ENCODE data around the gene SF3B2. TPM values are rescaled to one million over a fixed set of nuclear protein-coding genes. Genes with fewer than 3 reads are reported as not detected.

SF3B2 gene
- total RNA-seq, 1 experiment from 2014 or later, result 237 TPM

- H4K8ac ChIP-seq (replicated peaks; ENCODE audit: insufficient read length, low read depth, low read length), result no peak overlapping the region
- H3K9ac ChIP-seq (ENCODE audit: extremely low read depth, insufficient read length, low read length), result no peak overlapping the region
- no peak overlapping the region for H3K27ac ChIP-seq (ENCODE audit: insufficient read length, low read depth, low read length)
- peaks cover 2% of the 10 kb centered on the region; the same call in 1 of the 2 replicates for H3K79me2 ChIP-seq (ENCODE audit: insufficient read depth, low read length)
- H3K27ac Mint-ChIP-seq, result peak overlapping the region; percentile 85 to 97 (median 94)
- H3K4ac ChIP-seq (ENCODE audit: low read depth, low read length), result no peak overlapping the region
- peak; percentile 95 for TF ChIP-seq CTCF (conservative IDR thresholded peaks at IDR 0.05)
- no peaks in the 10 kb centered on the region for H4K20me1 ChIP-seq (ENCODE audit: control insufficient read depth, insufficient read depth, insufficient read length)
- H3K18ac ChIP-seq (ENCODE audit: insufficient read length, low read depth, low read length), result no peak overlapping the region
- no peak overlapping the region for H2BK5ac ChIP-seq (ENCODE audit: insufficient read length, low read length)
- no peak overlapping the region for H2AFZ ChIP-seq (ENCODE audit: low read length)
- no peak overlapping the region for H3K4me2 ChIP-seq (ENCODE audit: insufficient read depth, insufficient read length, low read length)
- no peak overlapping the region for H4K5ac ChIP-seq (ENCODE audit: insufficient read length, low read depth, low read length)
- WGBS (ENCODE audit: extremely low coverage, insufficient read length, low lambda C conversion rate), result no CpG with 5 or more reads among the region's 17 CpGs
- peaks cover 43 to 69% (median 56%) of the 10 kb centered on the region in 3 experiments for H3K36me3 Mint-ChIP-seq (ENCODE audit: insufficient read depth in 1 of 3, low read depth in 3 of 3)
- H3K27me3 Mint-ChIP-seq (ENCODE audit: low read depth), result no peaks in the 10 kb centered on the region
- peaks cover 4% of the 10 kb centered on the region for H3K23me2 ChIP-seq (ENCODE audit: insufficient read length, low read depth, low read length, poor library complexity, severe bottlenecking)
- no peaks in the 10 kb centered on the region for H3K9me3 Mint-ChIP-seq
- H3K4me1 ChIP-seq (ENCODE audit: insufficient read depth, low read length), result no peaks in the 10 kb centered on the region
- H2BK15ac ChIP-seq (ENCODE audit: low read depth, low read length), result no peak overlapping the region
- no peak overlapping the region for H2BK20ac ChIP-seq (ENCODE audit: low read depth, low read length, poor library complexity, severe bottlenecking)
- H3K56ac ChIP-seq (ENCODE audit: insufficient read length, low read depth, low read length), result no peak overlapping the region
- no peak overlapping the region for H3K23ac ChIP-seq (ENCODE audit: insufficient read length, low read depth, low read length)
- H2BK120ac ChIP-seq (ENCODE audit: low read depth, low read length, poor library complexity, severe bottlenecking), result no peak overlapping the region
- no peak overlapping the region for H2AK5ac ChIP-seq (ENCODE audit: insufficient read length, low read length)
- H3K9me3 ChIP-seq (ENCODE audit: control insufficient read depth, low read depth, low read length), result no peaks in the 10 kb centered on the region
- peak overlapping the region; percentile 39 to 62; a peak in 4 of 5 replicates for H3K4me3 Mint-ChIP-seq
- no peak overlapping the region for H3T11ph ChIP-seq (ENCODE audit: low read length)
- peaks cover 21 to 32% of the 10 kb centered on the region in 2 experiments for H3K4me1 Mint-ChIP-seq
- no peak overlapping the region for H4K91ac ChIP-seq (ENCODE audit: insufficient read length, low read depth, low read length)
- H3K14ac ChIP-seq (ENCODE audit: insufficient read depth, low read length), result no peak overlapping the region
- H3K27me3 ChIP-seq (ENCODE audit: insufficient read depth, low read length), result no peaks in the 10 kb centered on the region
- no peaks in the 10 kb centered on the region for H3K79me1 ChIP-seq (ENCODE audit: insufficient read depth, low read depth, low read length, poor library complexity, severe bottlenecking)
- DNase-seq, result peak; percentile 90
- no peak overlapping the region for H2BK12ac ChIP-seq (ENCODE audit: insufficient read length, low read depth, low read length)
Measured at GRCh38 chr11:66068154-66068821, 16.1 kb downstream of the SF3B2 start.
